Body of pancreas (tissue), 4 donors: ENCODE data around the gene KMT2D.

Source experiments
- POLR2A ChIP-seq, 3 donors: fragments of 450-650 bp; IDR thresholded peaks; one replicate each; pipeline ENCODE4 v1.6.1; 2016; ENCODE audit warnings: antibody characterized with exemption in 3 of 3, mild to moderate bottlenecking in 2 of 3
- TF ChIP-seq, protein P1 (sequence below), 7 experiments: fragments of 450-650 bp in 4 of 7; fragments of 200-600 bp in 3 of 7; sonication (generic) in 3 of 7; IDR thresholded peaks; one replicate each; pipeline ENCODE4 v1.5.1; 2016 to 2019; ENCODE audit warnings: antibody characterized with exemption in 7 of 7

DNA sequence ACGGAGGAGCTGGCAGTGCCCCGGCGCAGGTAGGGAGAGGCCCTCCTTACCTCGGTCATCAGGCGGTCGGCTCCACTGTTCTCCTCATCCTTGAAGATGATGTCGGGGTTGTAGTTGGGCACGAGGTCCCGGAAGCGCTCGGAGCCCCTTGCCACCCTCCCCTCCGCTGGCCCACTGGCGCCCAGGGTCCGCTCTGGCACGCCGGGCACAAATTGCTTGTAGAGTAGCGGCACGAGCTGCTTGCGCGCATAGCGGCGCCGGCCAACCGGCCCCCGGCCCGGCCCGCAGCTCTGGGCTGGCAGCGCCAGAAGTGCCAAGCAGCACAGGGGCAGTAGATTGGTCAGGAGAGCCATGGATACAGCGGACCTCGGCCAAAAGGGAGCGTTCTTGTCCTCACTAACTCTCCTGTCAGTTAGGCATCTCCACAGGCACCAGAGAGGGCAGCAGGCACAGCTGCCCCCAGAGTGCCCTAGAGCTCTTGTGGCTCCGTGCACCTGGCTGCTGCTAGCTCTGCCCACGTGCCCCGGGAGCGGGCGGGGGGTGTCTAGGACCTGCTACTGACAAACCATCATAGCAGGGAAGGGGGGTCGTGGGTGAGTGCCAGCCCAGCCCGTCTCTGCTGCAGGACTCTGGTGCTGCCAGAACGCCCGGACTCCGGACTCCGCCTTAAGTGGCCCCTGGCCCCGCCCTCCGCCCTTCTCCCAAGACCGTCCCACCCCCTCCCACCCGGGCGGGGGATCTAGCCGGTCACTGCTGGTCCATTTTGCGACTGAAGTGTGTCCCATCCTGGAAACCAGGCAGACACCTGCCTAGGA lies 33.8 kb upstream of the KMT2D start, which contains the start of gene DHH:
- TF ChIP-seq POLR2A (IDR thresholded peaks at IDR 0.05): no peak
- TF ChIP-seq, protein P1, sequence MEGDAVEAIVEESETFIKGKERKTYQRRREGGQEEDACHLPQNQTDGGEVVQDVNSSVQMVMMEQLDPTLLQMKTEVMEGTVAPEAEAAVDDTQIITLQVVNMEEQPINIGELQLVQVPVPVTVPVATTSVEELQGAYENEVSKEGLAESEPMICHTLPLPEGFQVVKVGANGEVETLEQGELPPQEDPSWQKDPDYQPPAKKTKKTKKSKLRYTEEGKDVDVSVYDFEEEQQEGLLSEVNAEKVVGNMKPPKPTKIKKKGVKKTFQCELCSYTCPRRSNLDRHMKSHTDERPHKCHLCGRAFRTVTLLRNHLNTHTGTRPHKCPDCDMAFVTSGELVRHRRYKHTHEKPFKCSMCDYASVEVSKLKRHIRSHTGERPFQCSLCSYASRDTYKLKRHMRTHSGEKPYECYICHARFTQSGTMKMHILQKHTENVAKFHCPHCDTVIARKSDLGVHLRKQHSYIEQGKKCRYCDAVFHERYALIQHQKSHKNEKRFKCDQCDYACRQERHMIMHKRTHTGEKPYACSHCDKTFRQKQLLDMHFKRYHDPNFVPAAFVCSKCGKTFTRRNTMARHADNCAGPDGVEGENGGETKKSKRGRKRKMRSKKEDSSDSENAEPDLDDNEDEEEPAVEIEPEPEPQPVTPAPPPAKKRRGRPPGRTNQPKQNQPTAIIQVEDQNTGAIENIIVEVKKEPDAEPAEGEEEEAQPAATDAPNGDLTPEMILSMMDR (IDR thresholded peaks at IDR 0.05): no peak
